ENCODE results near the gene OLIG3.

The OLIG3 gene

GRCh38 chr6:137494281-137494987 lies at the start of gene OLIG3:
Gene OLIG3, minus strand, starts transcription at chr6:137494394. Its CDS starts 224 bp downstream, at chr6:137494170.
- no peak within 1 kb of the TSS for H2AFZ ChIP-seq
- peaks cover 46% of the 10 kb centered on the region for H3K27me3 ChIP-seq (ENCODE audit: control insufficient read depth, insufficient read depth, low read length)
- H3K9ac ChIP-seq: no peak within 1 kb of the TSS
- H3K4me2 ChIP-seq (ENCODE audit: low read length): no peak within 1 kb of the TSS
- H3K4me3 ChIP-seq (ENCODE audit: low read depth, low read length): no peak within 1 kb of the TSS
- H3K9me3 ChIP-seq (ENCODE audit: control insufficient read depth, low read length): no peaks in the 10 kb centered on the region
- no peaks in the 10 kb centered on the region for H3K36me3 ChIP-seq (ENCODE audit: control insufficient read depth, insufficient read depth, low read length)
- no peaks in the 10 kb centered on the region for H3K4me1 ChIP-seq
- H3K79me2 ChIP-seq: no peaks in the 10 kb centered on the region
- TF ChIP-seq CTCF (IDR thresholded peaks at IDR 0.05): no peak
- H3K27ac ChIP-seq: no peak within 1 kb of the TSS

DNA sequence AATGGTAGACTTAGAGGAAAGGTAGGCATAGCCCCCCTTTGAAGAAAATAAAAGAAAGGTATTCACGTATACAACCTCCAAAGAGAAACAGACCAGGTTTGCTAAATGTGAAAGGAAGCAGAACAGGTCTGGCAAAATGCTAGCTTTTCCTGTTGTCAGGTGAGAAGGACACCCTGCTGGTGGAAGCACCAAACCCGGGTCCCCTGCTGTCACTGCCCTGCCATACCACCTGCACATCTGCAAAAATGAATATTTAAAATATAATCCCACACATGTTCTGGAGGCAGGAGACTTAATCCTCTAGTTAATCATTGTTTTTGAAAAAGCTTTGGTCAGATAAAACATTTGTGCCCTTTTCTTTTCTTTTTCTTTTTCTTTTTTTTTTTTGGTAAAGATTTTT lies 48.9 kb upstream of the OLIG3 start:
- TF ChIP-seq CTCF (IDR thresholded peaks at IDR 0.05): no peak
- no peaks in the 10 kb centered on the region for H3K79me2 ChIP-seq

GRCh38 chr6:137542713-137543112 lies 48.5 kb upstream of the OLIG3 start:
- Histone ChIP-seq H3K9me3 (ENCODE audit: control insufficient read depth, low read length) (no peaks in the 10 kb centered on the region), H3K27me3 (ENCODE audit: control insufficient read depth, insufficient read depth, low read length) (no peaks in the 10 kb centered on the region)
- TF ChIP-seq CTCF (IDR thresholded peaks at IDR 0.05): no peak

More for the DNA sequence above, 48.9 kb upstream of the OLIG3 start:
- Histone ChIP-seq H2AFZ (no peak overlapping the region), H3K27ac (no peak overlapping the region), H3K36me3 (ENCODE audit: control insufficient read depth, insufficient read depth, low read length) (no peaks in the 10 kb centered on the region), H3K4me1 (no peaks in the 10 kb centered on the region), H3K4me2 (ENCODE audit: low read length) (no peak overlapping the region), H3K4me3 (ENCODE audit: low read depth, low read length) (no peak overlapping the region), H3K9ac (no peak overlapping the region), H3K9me3 (ENCODE audit: control insufficient read depth, low read length) (no peaks in the 10 kb centered on the region), H3K27me3 (ENCODE audit: control insufficient read depth, insufficient read depth, low read length) (no peaks in the 10 kb centered on the region)

GRCh38 chr6:137541534-137542063 lies 47.4 kb upstream of the OLIG3 start:
- no peaks in the 10 kb centered on the region for H3K27me3 ChIP-seq (ENCODE audit: control insufficient read depth, insufficient read depth, low read length)
- no peak for TF ChIP-seq CTCF (IDR thresholded peaks at IDR 0.05)
- no peaks in the 10 kb centered on the region for H3K4me1 ChIP-seq
- no peaks in the 10 kb centered on the region for H3K79me2 ChIP-seq
- H2AFZ ChIP-seq: no peak overlapping the region
- no peak overlapping the region for H3K4me3 ChIP-seq (ENCODE audit: low read depth, low read length)
- no peak overlapping the region for H3K9ac ChIP-seq
- no peaks in the 10 kb centered on the region for H3K36me3 ChIP-seq (ENCODE audit: control insufficient read depth, insufficient read depth, low read length)
- H3K9me3 ChIP-seq (ENCODE audit: control insufficient read depth, low read length): no peaks in the 10 kb centered on the region
- H3K27ac ChIP-seq: no peak overlapping the region
- no peak overlapping the region for H3K4me2 ChIP-seq (ENCODE audit: low read length)

More at GRCh38 chr6:137542713-137543112, 48.5 kb upstream of the OLIG3 start:
- H3K4me1 ChIP-seq: no peaks in the 10 kb centered on the region
- H3K4me3 ChIP-seq (ENCODE audit: low read depth, low read length): no peak overlapping the region
- no peaks in the 10 kb centered on the region for H3K79me2 ChIP-seq
- H3K4me2 ChIP-seq (ENCODE audit: low read length): no peak overlapping the region
- no peaks in the 10 kb centered on the region for H3K36me3 ChIP-seq (ENCODE audit: control insufficient read depth, insufficient read depth, low read length)
- H2AFZ ChIP-seq: no peak overlapping the region
- no peak overlapping the region for H3K27ac ChIP-seq
- H3K9ac ChIP-seq: no peak overlapping the region
